Neural progenitor cell (in vitro differentiated cells): Measurements from ENCODE around the gene INSC. TPM values are rescaled to one million over a fixed set of nuclear protein-coding genes. Genes with fewer than 3 reads are reported as not detected.

Source experiments
- DNase-seq: peaks from one replicate; pipeline ENCODE4 v3.0.0-alpha.2; 2016; ENCODE audit warnings: low spot score
- H2AFZ ChIP-seq: fragments of 200-600 bp; sonication (generic); replicated peaks from 2 replicates; pipeline ENCODE4 v1.6.1; 2016; ENCODE audit warnings: antibody characterized with exemption
- H3F3A ChIP-seq: fragments of 200-600 bp; sonication (generic); 2 replicates; pipeline ENCODE4 v1.6.1; 2016; ENCODE audit warnings: antibody characterized with exemption, low read depth
- H3K27ac ChIP-seq: fragments of 200-600 bp; sonication (generic); 2 replicates; pipeline ENCODE4 v1.5.1; 2016; ENCODE audit warnings: mild to moderate bottlenecking
- H3K27me3 ChIP-seq: fragments of 200-600 bp; sonication (generic); 2 replicates; pipeline ENCODE4 v1.6.1; 2016; ENCODE audit warnings: mild to moderate bottlenecking, moderate library complexity
- H3K36me3 ChIP-seq: fragments of 200-600 bp; sonication (generic); 2 replicates; pipeline ENCODE4 v1.5.1; 2016
- H3K4me1 ChIP-seq: fragments of 200-600 bp; sonication (generic); 2 replicates; pipeline ENCODE4 v1.6.1; 2016; ENCODE audit warnings: mixed run types
- H3K4me2 ChIP-seq: fragments of 200-600 bp; sonication (generic); 2 replicates; pipeline ENCODE4 v1.6.1; 2016
- H3K4me3 ChIP-seq: fragments of 200-600 bp; sonication (generic); 2 replicates; pipeline ENCODE4 v1.5.1; 2016
- H3K79me2 ChIP-seq: fragments of 200-600 bp; sonication (generic); 2 replicates; pipeline ENCODE4 v1.6.1; 2016; ENCODE audit warnings: low read depth
- H3K9ac ChIP-seq: fragments of 200-600 bp; sonication (generic); 2 replicates; pipeline ENCODE4 v1.6.1; 2016
- H3K9me3 ChIP-seq: fragments of 200-600 bp; sonication (generic); 2 replicates; pipeline ENCODE4 v1.5.1; 2016; ENCODE audit warnings: low read depth
- H4K20me1 ChIP-seq: fragments of 200-600 bp; sonication (generic); 2 replicates; pipeline ENCODE4 v1.6.1; 2016; ENCODE audit warnings: low read depth
- H3K27ac Mint-ChIP-seq: 3 replicates; pipeline ENCODE4 v1.8.0; 2021; ENCODE audit warnings: mixed read lengths
- H3K27me3 Mint-ChIP-seq: 2 replicates; pipeline ENCODE4 v1.8.0; 2022; ENCODE audit warnings: low read depth, mild to moderate bottlenecking, inconsistent platforms, moderate library complexity, mixed read lengths; ENCODE audit not compliant: insufficient read depth
- H3K36me3 Mint-ChIP-seq: 3 replicates; pipeline ENCODE4 v1.8.0; 2021; ENCODE audit warnings: mixed read lengths
- H3K4me1 Mint-ChIP-seq: 3 replicates; pipeline ENCODE4 v1.8.0; 2021; ENCODE audit warnings: mixed read lengths
- H3K4me3 Mint-ChIP-seq: 3 replicates; pipeline ENCODE4 v1.8.0; 2021; ENCODE audit warnings: mild to moderate bottlenecking, moderate library complexity, mixed read lengths
- H3K9me3 Mint-ChIP-seq: 3 replicates; pipeline ENCODE4 v1.8.0; 2020; ENCODE audit warnings: mixed read lengths
- EZH2 ChIP-seq: fragments of 200-600 bp; sonication (generic); IDR thresholded peaks from 2 replicates; pipeline ENCODE4 v1.6.1; 2017; ENCODE audit warnings: antibody characterized with exemption, mild to moderate bottlenecking, moderate library complexity
- EZH2phosphoT487 ChIP-seq: fragments of 200-600 bp; sonication (generic); IDR thresholded peaks from 2 replicates; pipeline ENCODE4 v1.6.1; 2017; ENCODE audit warnings: antibody characterized with exemption
- total RNA-seq: library from RNA; depleted of rRNA; stranded (reverse); fragments of >200 nt; gene quantifications from 2 replicates; pipeline ENCODE4 v1.2.3, GENCODE V29; 2015; ENCODE audit warnings: low replicate concordance
- TF ChIP-seq, protein P1 (sequence below): fragments of 200-600 bp; sonication (generic); IDR thresholded peaks from 2 replicates; pipeline ENCODE4 v1.5.1; 2017; ENCODE audit warnings: antibody characterized with exemption, mild to moderate bottlenecking

INSC gene
- total RNA-seq, 1 donor from 2014 or later, result 0.09 TPM

- Histone ChIP-seq H2AFZ (no peak overlapping the region), H3K9me3 (no peaks in the 10 kb centered on the region), H3F3A (no peaks in the 10 kb centered on the region), H3K79me2 (no peaks in the 10 kb centered on the region), H3K27me3 (no peaks in the 10 kb centered on the region), H4K20me1 (no peaks in the 10 kb centered on the region), H3K4me1 (no peaks in the 10 kb centered on the region), H3K36me3 (no peaks in the 10 kb centered on the region), H3K4me3 (no peak overlapping the region), H3K9ac (no peak overlapping the region), H3K4me2 (no peak overlapping the region), H3K27ac (no peak overlapping the region)
- Mint-ChIP-seq H3K27ac (no peak overlapping the region), H3K4me3 (no peak overlapping the region), H3K4me1 (no peaks in the 10 kb centered on the region), H3K36me3 (no peaks in the 10 kb centered on the region), H3K9me3 (no peaks in the 10 kb centered on the region), H3K27me3 (peaks cover 2% of the 10 kb centered on the region)
- TF ChIP-seq, protein P1, sequence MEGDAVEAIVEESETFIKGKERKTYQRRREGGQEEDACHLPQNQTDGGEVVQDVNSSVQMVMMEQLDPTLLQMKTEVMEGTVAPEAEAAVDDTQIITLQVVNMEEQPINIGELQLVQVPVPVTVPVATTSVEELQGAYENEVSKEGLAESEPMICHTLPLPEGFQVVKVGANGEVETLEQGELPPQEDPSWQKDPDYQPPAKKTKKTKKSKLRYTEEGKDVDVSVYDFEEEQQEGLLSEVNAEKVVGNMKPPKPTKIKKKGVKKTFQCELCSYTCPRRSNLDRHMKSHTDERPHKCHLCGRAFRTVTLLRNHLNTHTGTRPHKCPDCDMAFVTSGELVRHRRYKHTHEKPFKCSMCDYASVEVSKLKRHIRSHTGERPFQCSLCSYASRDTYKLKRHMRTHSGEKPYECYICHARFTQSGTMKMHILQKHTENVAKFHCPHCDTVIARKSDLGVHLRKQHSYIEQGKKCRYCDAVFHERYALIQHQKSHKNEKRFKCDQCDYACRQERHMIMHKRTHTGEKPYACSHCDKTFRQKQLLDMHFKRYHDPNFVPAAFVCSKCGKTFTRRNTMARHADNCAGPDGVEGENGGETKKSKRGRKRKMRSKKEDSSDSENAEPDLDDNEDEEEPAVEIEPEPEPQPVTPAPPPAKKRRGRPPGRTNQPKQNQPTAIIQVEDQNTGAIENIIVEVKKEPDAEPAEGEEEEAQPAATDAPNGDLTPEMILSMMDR, result no peak
- TF ChIP-seq EZH2phosphoT487, result no peak
- TF ChIP-seq EZH2, result no peak
- DNase-seq, result no peak
These were observed 83.0 kb downstream of the INSC start for GRCh38 chr11:15197696-15198095.

DNA sequence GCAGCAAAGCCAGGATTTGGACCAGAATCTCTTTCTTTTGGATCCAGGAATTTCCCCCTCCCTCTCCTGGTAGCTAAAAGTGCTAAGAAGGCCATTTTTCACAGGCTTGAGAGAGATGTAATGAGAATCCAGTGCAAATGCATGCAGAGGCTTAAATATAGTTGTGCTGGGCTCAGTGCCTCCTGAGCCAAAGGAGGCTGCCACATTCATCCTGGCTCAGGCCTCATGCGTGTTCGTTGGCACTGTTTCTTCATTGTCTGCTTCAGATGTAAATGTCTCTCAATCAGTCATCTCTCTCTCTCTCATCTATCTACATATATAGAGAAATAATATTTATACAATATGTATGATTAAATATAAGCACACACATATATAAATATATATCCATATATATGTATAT, 83.6 kb downstream of the INSC start:
- no peaks in the 10 kb centered on the region for H4K20me1 ChIP-seq
- Mint-ChIP-seq H3K4me3 (no peak overlapping the region), H3K27me3 (peaks cover 2% of the 10 kb centered on the region), H3K4me1 (no peaks in the 10 kb centered on the region), H3K9me3 (no peaks in the 10 kb centered on the region), H3K27ac (no peak overlapping the region), H3K36me3 (no peaks in the 10 kb centered on the region)
- DNase-seq, result no peak
- no peaks in the 10 kb centered on the region for H3K27me3 ChIP-seq
- no peak overlapping the region for H3K27ac ChIP-seq
- no peak overlapping the region for H3K9ac ChIP-seq
- H3K79me2 ChIP-seq, result no peaks in the 10 kb centered on the region
- no peak overlapping the region for H2AFZ ChIP-seq
- H3K9me3 ChIP-seq, result no peaks in the 10 kb centered on the region
- no peak overlapping the region for H3K4me3 ChIP-seq
- no peaks in the 10 kb centered on the region for H3K36me3 ChIP-seq
- H3K4me1 ChIP-seq, result no peaks in the 10 kb centered on the region
- H3F3A ChIP-seq, result no peaks in the 10 kb centered on the region
- no peak overlapping the region for H3K4me2 ChIP-seq
- TF ChIP-seq, protein P1, result no peak
- TF ChIP-seq EZH2phosphoT487 (no peak), EZH2 (no peak)

GRCh38 chr11:15199693-15200092, 85.0 kb downstream of the INSC start:
- no peaks in the 10 kb centered on the region for H3K9me3 ChIP-seq
- no peak overlapping the region for H3K4me3 ChIP-seq
- no peaks in the 10 kb centered on the region for H4K20me1 ChIP-seq
- Mint-ChIP-seq H3K4me1 (peaks cover under 1% of the 10 kb centered on the region), H3K4me3 (no peak overlapping the region), H3K27ac (no peak overlapping the region), H3K36me3 (no peaks in the 10 kb centered on the region), H3K9me3 (no peaks in the 10 kb centered on the region), H3K27me3 (peaks cover 2% of the 10 kb centered on the region)
- no peak overlapping the region for H3K4me2 ChIP-seq
- H3K27me3 ChIP-seq, result no peaks in the 10 kb centered on the region
- TF ChIP-seq, protein P1, result no peak
- TF ChIP-seq EZH2phosphoT487 (no peak), EZH2 (no peak)
- no peaks in the 10 kb centered on the region for H3K4me1 ChIP-seq
- H3K9ac ChIP-seq, result no peak overlapping the region
- no peak overlapping the region for H3K27ac ChIP-seq
- no peak for DNase-seq
- H3K36me3 ChIP-seq, result no peaks in the 10 kb centered on the region
- no peaks in the 10 kb centered on the region for H3K79me2 ChIP-seq
- H2AFZ ChIP-seq, result no peak overlapping the region
- H3F3A ChIP-seq, result no peaks in the 10 kb centered on the region

GRCh38 chr11:15200696-15201095, 86.0 kb downstream of the INSC start:
- no peak for DNase-seq
- TF ChIP-seq, protein P1, result no peak
- no peak for TF ChIP-seq EZH2phosphoT487
- TF ChIP-seq EZH2, result no peak
- no peaks in the 10 kb centered on the region for H3K9me3 Mint-ChIP-seq
- H3K36me3 Mint-ChIP-seq, result no peaks in the 10 kb centered on the region
- Histone ChIP-seq H3K27me3 (no peaks in the 10 kb centered on the region), H3K4me3 (no peak overlapping the region), H3K9me3 (no peaks in the 10 kb centered on the region), H3K36me3 (no peaks in the 10 kb centered on the region), H3K27ac (no peak overlapping the region), H3K79me2 (no peaks in the 10 kb centered on the region), H3K9ac (no peak overlapping the region), H2AFZ (no peak overlapping the region), H4K20me1 (no peaks in the 10 kb centered on the region), H3K4me1 (no peaks in the 10 kb centered on the region), H3F3A (no peaks in the 10 kb centered on the region), H3K4me2 (no peak overlapping the region)
- H3K27me3 Mint-ChIP-seq, result peaks cover 2% of the 10 kb centered on the region
- H3K4me1 Mint-ChIP-seq, result peaks cover 3% of the 10 kb centered on the region
- H3K4me3 Mint-ChIP-seq, result no peak overlapping the region
- no peak overlapping the region for H3K27ac Mint-ChIP-seq
